Vagina (tissue), 2 donors: ENCODE results near the gene SMPDL3B.

Source experiments
- CTCF ChIP-seq, 3 experiments: fragments of 450-650 bp in 2 of 3; fragments of 200-600 bp in 1 of 3; sonication (generic) in 1 of 3; IDR thresholded peaks; one replicate each; pipeline ENCODE4 v1.5.1; 2017 to 2019; ENCODE audit warnings: antibody characterized with exemption in 3 of 3, mild to moderate bottlenecking in 2 of 3, moderate library complexity in 2 of 3
- POLR2A ChIP-seq, 2 donors: fragments of 450-650 bp; IDR thresholded peaks; one replicate each; pipeline ENCODE4 v1.6.1; 2017; ENCODE audit warnings: antibody characterized with exemption in 2 of 2, mild to moderate bottlenecking in 2 of 2, moderate library complexity in 2 of 2
- POLR2AphosphoS5 ChIP-seq, 2 donors: sonication (generic); formaldehyde crosslinking; IDR thresholded peaks; one replicate each; pipeline ENCODE4 v1.9.0; 2017; ENCODE audit warnings: antibody characterized with exemption in 2 of 2, mild to moderate bottlenecking in 2 of 2, low read depth in 1 of 2; ENCODE audit not compliant: insufficient read depth in 1 of 2

GRCh38 chr1:27931184-27931583 is 3.6 kb upstream of the SMPDL3B start:
- TF ChIP-seq CTCF (IDR thresholded peaks at IDR 0.05), result no peak
- TF ChIP-seq POLR2A (IDR thresholded peaks at IDR 0.05), result no peak
- no peak for TF ChIP-seq POLR2AphosphoS5 (IDR thresholded peaks at IDR 0.05; ENCODE audit: insufficient read depth in 1 of 2, low read depth in 1 of 2)
